Activated T-helper 1 cell treated with anti-CD3 and anti-CD28 coated beads, Interleukin-12 subunit alpha, Interleukin-12 subunit beta, Interleukin-2, Interleukin-4 antibody, amounts not matched to agents 30 ng/mL and 10 ng/mL and 1 ng/mL, durations not matched to agents 14 hours and 24 hours and 36 hours (primary cell): ENCODE data around the gene CACNA1E. TPM values are rescaled to one million over a fixed set of nuclear protein-coding genes. Genes with fewer than 3 reads are reported as not detected.

Experiments used
- DNase-seq: peaks from one replicate; pipeline ENCODE4 v3.0.0; 2021; ENCODE audit warnings: low spot score
- H3K27ac Mint-ChIP-seq: one replicate; pipeline ENCODE4 v1.8.0; 2021; ENCODE audit warnings: mild to moderate bottlenecking, mixed read lengths
- H3K27me3 Mint-ChIP-seq: one replicate; pipeline ENCODE4 v1.8.0; 2022; ENCODE audit warnings: mild to moderate bottlenecking, moderate library complexity, mixed read lengths; ENCODE audit not compliant: insufficient read depth
- H3K36me3 Mint-ChIP-seq: one replicate; pipeline ENCODE4 v1.8.0; 2021; ENCODE audit warnings: low read depth, mixed read lengths
- H3K4me1 Mint-ChIP-seq: one replicate; pipeline ENCODE4 v1.8.0; 2021; ENCODE audit warnings: low read depth, mixed read lengths
- H3K4me3 Mint-ChIP-seq: one replicate; pipeline ENCODE4 v1.8.0; 2021; ENCODE audit warnings: mild to moderate bottlenecking, moderate library complexity, mixed read lengths
- H3K9me3 Mint-ChIP-seq: one replicate; pipeline ENCODE4 v1.8.0; 2021; ENCODE audit warnings: mixed read lengths
- intact Hi-C: fragments of 100-400 bp; cut with micrococcal nuclease; formaldehyde crosslinking; loops from one replicate; pipeline ENCODE4 v1.15.1; 2024
- total RNA-seq: library from RNA; stranded (reverse); gene quantifications from 2 replicates; pipeline ENCODE4 v1.2.3, GENCODE V29; 2022

The CACNA1E gene
- total RNA-seq, 1 donor from 2014 or later: not detected

GRCh38 chr1:181791721-181792120 lies 308.4 kb downstream of the CACNA1E start:
- Mint-ChIP-seq H3K36me3 (no peaks in the 10 kb centered on the region), H3K27ac (no peak overlapping the region), H3K9me3 (no peaks in the 10 kb centered on the region), H3K4me1 (no peaks in the 10 kb centered on the region), H3K27me3 (no peaks in the 10 kb centered on the region), H3K4me3 (no peak overlapping the region)
- DNase-seq: no peak
- intact Hi-C loops: no loop called here

GRCh38 chr1:181793831-181794230 lies 310.5 kb downstream of the CACNA1E start:
- intact Hi-C loops: no loop called here
- Mint-ChIP-seq H3K4me3 (no peak overlapping the region), H3K4me1 (no peaks in the 10 kb centered on the region), H3K36me3 (no peaks in the 10 kb centered on the region), H3K9me3 (no peaks in the 10 kb centered on the region), H3K27ac (no peak overlapping the region), H3K27me3 (no peaks in the 10 kb centered on the region)
- DNase-seq: no peak

- H3K4me3 Mint-ChIP-seq: no peak overlapping the region
- no peaks in the 10 kb centered on the region for H3K27me3 Mint-ChIP-seq
- no peaks in the 10 kb centered on the region for H3K4me1 Mint-ChIP-seq
- no peaks in the 10 kb centered on the region for H3K9me3 Mint-ChIP-seq
- no peaks in the 10 kb centered on the region for H3K36me3 Mint-ChIP-seq
- intact Hi-C loops: no loop called here
- no peak overlapping the region for H3K27ac Mint-ChIP-seq
- DNase-seq: no peak
These were observed 311.0 kb downstream of the CACNA1E start for GRCh38 chr1:181794332-181794731.

GRCh38 chr1:181798191-181798926 lies 315.0 kb downstream of the CACNA1E start:
- no peak overlapping the region for H3K27ac Mint-ChIP-seq
- DNase-seq: no peak
- H3K27me3 Mint-ChIP-seq: no peaks in the 10 kb centered on the region
- intact Hi-C loops: no loop called here
- H3K4me1 Mint-ChIP-seq: no peaks in the 10 kb centered on the region
- no peak overlapping the region for H3K4me3 Mint-ChIP-seq
- H3K9me3 Mint-ChIP-seq: no peaks in the 10 kb centered on the region
- no peaks in the 10 kb centered on the region for H3K36me3 Mint-ChIP-seq

GRCh38 chr1:181801617-181802016 lies 318.3 kb downstream of the CACNA1E start:
- intact Hi-C loops: no loop called here

GRCh38 chr1:181802466-181802865 lies 319.1 kb downstream of the CACNA1E start:
- Mint-ChIP-seq H3K9me3 (no peaks in the 10 kb centered on the region), H3K4me1 (no peaks in the 10 kb centered on the region), H3K4me3 (no peak overlapping the region), H3K27ac (no peak overlapping the region), H3K27me3 (peaks cover 2% of the 10 kb centered on the region), H3K36me3 (no peaks in the 10 kb centered on the region)
- intact Hi-C loops: no loop called here
- DNase-seq: no peak

More at GRCh38 chr1:181801617-181802016, 318.3 kb downstream of the CACNA1E start:
- H3K36me3 Mint-ChIP-seq: no peaks in the 10 kb centered on the region
- DNase-seq: no peak
- H3K27ac Mint-ChIP-seq: no peak overlapping the region
- no peak overlapping the region for H3K4me3 Mint-ChIP-seq
- H3K9me3 Mint-ChIP-seq: no peaks in the 10 kb centered on the region
- no peaks in the 10 kb centered on the region for H3K4me1 Mint-ChIP-seq
- H3K27me3 Mint-ChIP-seq: peaks cover 2% of the 10 kb centered on the region

GRCh38 chr1:181803421-181803820 lies 320.1 kb downstream of the CACNA1E start:
- intact Hi-C loops: no loop called here
- H3K4me1 Mint-ChIP-seq: no peaks in the 10 kb centered on the region

GRCh38 chr1:181804989-181805388 lies 321.7 kb downstream of the CACNA1E start:
- intact Hi-C loops: no loop called here
- H3K36me3 Mint-ChIP-seq: no peaks in the 10 kb centered on the region
- H3K27ac Mint-ChIP-seq: no peak overlapping the region
- DNase-seq: no peak
- no peak overlapping the region for H3K4me3 Mint-ChIP-seq
- H3K27me3 Mint-ChIP-seq: peaks cover 4% of the 10 kb centered on the region
- no peaks in the 10 kb centered on the region for H3K4me1 Mint-ChIP-seq
- no peaks in the 10 kb centered on the region for H3K9me3 Mint-ChIP-seq

More at GRCh38 chr1:181803421-181803820, 320.1 kb downstream of the CACNA1E start:
- H3K4me3 Mint-ChIP-seq: no peak overlapping the region
- peaks cover 2% of the 10 kb centered on the region for H3K27me3 Mint-ChIP-seq
- H3K27ac Mint-ChIP-seq: no peak overlapping the region
- no peaks in the 10 kb centered on the region for H3K9me3 Mint-ChIP-seq
- no peak for DNase-seq
- no peaks in the 10 kb centered on the region for H3K36me3 Mint-ChIP-seq

GRCh38 chr1:181806746-181807145 lies 323.4 kb downstream of the CACNA1E start:
- DNase-seq: no peak
- H3K27me3 Mint-ChIP-seq: peaks cover 4% of the 10 kb centered on the region
- H3K27ac Mint-ChIP-seq: no peak overlapping the region
- H3K4me3 Mint-ChIP-seq: no peak overlapping the region
- H3K4me1 Mint-ChIP-seq: no peaks in the 10 kb centered on the region
- intact Hi-C loops: no loop called here
- H3K9me3 Mint-ChIP-seq: no peaks in the 10 kb centered on the region
- no peaks in the 10 kb centered on the region for H3K36me3 Mint-ChIP-seq

GRCh38 chr1:181807251-181807650 lies 323.9 kb downstream of the CACNA1E start:
- no peak overlapping the region for H3K4me3 Mint-ChIP-seq
- intact Hi-C loops: no loop called here
- no peaks in the 10 kb centered on the region for H3K36me3 Mint-ChIP-seq
- no peaks in the 10 kb centered on the region for H3K9me3 Mint-ChIP-seq
- no peaks in the 10 kb centered on the region for H3K4me1 Mint-ChIP-seq
- no peak for DNase-seq
- no peak overlapping the region for H3K27ac Mint-ChIP-seq
- peaks cover 4% of the 10 kb centered on the region for H3K27me3 Mint-ChIP-seq

- intact Hi-C loops: no loop called here
- no peaks in the 10 kb centered on the region for H3K9me3 Mint-ChIP-seq
- H3K4me1 Mint-ChIP-seq: no peaks in the 10 kb centered on the region
- no peaks in the 10 kb centered on the region for H3K36me3 Mint-ChIP-seq
- DNase-seq: no peak
- peaks cover 2% of the 10 kb centered on the region for H3K27me3 Mint-ChIP-seq
- no peak overlapping the region for H3K27ac Mint-ChIP-seq
- H3K4me3 Mint-ChIP-seq: no peak overlapping the region
These were observed 326.8 kb downstream of the CACNA1E start for GRCh38 chr1:181809991-181810545.

- Mint-ChIP-seq H3K36me3 (no peaks in the 10 kb centered on the region), H3K27ac (no peak overlapping the region), H3K4me3 (no peak overlapping the region), H3K4me1 (no peaks in the 10 kb centered on the region), H3K9me3 (no peaks in the 10 kb centered on the region), H3K27me3 (peaks cover 2% of the 10 kb centered on the region)
- DNase-seq: no peak
- intact Hi-C loops: no loop called here
These were observed 328.9 kb downstream of the CACNA1E start for GRCh38 chr1:181812208-181812607.

GRCh38 chr1:181813266-181813665 lies 329.9 kb downstream of the CACNA1E start:
- DNase-seq: no peak
- no peak overlapping the region for H3K4me3 Mint-ChIP-seq
- H3K27ac Mint-ChIP-seq: no peak overlapping the region
- peaks cover 3% of the 10 kb centered on the region for H3K27me3 Mint-ChIP-seq
- H3K36me3 Mint-ChIP-seq: no peaks in the 10 kb centered on the region
- H3K9me3 Mint-ChIP-seq: no peaks in the 10 kb centered on the region
- intact Hi-C loops: no loop called here
- no peaks in the 10 kb centered on the region for H3K4me1 Mint-ChIP-seq
